Measurements from ENCODE around the gene ALAS1. TPM values are rescaled to one million over a fixed set of nuclear protein-coding genes. Genes with fewer than 3 reads are reported as not detected.

ALAS1 gene
- total and polyA plus RNA-seq, 2 of the 13 experiments (the other 11 are each of a cell fraction or from before 2014, with no cell fraction given), result 36.0 to 43.2 TPM

DNA sequence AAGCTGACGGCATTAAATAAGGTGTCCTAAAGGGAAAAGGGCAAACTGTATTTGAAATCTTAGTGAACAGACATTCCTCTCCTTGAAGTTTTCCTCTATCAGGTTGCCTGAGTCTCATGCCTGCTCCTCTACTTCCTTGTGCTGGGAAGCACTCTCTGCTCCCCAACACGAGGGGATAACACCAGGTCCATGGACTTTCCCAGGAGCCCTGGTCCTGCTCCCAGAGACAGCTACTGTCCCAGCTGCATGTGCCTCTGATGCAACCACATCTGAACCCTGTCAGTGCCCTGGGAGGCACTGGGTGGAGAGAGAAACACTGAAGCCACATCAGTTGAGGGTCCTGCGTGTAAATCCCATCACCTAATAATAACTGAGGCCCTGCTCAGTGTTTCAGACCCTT, 20.1 kb downstream of the ALAS1 start:
- intact Hi-C loops (cut with micrococcal nuclease; ENCODE audit: unreplicated experiment), result no loop called here
- in situ Hi-C loops (cut with HindIII; ENCODE audit: extremely low pct_ligation_motif_present, low pct_unique_long_range_greater_than_20kb), result no loop called here
- TF ChIP-seq ZSCAN9 (CRISPR knock-in tag; IDR thresholded peaks at IDR 0.05; ENCODE audit: borderline replicate concordance), result no peak
- TF ChIP-seq LCORL (IDR thresholded peaks at IDR 0.05), result no peak
- no peak for TF ChIP-seq LCORL (CRISPR knock-in tag; IDR thresholded peaks at IDR 0.05)
- TF ChIP-seq, protein P1, sequence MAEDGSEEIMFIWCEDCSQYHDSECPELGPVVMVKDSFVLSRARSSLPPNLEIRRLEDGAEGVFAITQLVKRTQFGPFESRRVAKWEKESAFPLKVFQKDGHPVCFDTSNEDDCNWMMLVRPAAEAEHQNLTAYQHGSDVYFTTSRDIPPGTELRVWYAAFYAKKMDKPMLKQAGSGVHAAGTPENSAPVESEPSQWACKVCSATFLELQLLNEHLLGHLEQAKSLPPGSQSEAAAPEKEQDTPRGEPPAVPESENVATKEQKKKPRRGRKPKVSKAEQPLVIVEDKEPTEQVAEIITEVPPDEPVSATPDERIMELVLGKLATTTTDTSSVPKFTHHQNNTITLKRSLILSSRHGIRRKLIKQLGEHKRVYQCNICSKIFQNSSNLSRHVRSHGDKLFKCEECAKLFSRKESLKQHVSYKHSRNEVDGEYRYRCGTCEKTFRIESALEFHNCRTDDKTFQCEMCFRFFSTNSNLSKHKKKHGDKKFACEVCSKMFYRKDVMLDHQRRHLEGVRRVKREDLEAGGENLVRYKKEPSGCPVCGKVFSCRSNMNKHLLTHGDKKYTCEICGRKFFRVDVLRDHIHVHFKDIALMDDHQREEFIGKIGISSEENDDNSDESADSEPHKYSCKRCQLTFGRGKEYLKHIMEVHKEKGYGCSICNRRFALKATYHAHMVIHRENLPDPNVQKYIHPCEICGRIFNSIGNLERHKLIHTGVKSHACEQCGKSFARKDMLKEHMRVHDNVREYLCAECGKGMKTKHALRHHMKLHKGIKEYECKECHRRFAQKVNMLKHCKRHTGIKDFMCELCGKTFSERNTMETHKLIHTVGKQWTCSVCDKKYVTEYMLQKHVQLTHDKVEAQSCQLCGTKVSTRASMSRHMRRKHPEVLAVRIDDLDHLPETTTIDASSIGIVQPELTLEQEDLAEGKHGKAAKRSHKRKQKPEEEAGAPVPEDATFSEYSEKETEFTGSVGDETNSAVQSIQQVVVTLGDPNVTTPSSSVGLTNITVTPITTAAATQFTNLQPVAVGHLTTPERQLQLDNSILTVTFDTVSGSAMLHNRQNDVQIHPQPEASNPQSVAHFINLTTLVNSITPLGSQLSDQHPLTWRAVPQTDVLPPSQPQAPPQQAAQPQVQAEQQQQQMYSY (CRISPR knock-in tag; IDR thresholded peaks at IDR 0.05), result no peak
- no peak for TF ChIP-seq ZNF513 (CRISPR knock-in tag; conservative IDR thresholded peaks at IDR 0.05)
- TF ChIP-seq ZNF503 (CRISPR knock-in tag; IDR thresholded peaks at IDR 0.05), result no peak
- TF ChIP-seq IKZF1 (IDR thresholded peaks at IDR 0.05), result no peak
- TF ChIP-seq, protein P2, sequence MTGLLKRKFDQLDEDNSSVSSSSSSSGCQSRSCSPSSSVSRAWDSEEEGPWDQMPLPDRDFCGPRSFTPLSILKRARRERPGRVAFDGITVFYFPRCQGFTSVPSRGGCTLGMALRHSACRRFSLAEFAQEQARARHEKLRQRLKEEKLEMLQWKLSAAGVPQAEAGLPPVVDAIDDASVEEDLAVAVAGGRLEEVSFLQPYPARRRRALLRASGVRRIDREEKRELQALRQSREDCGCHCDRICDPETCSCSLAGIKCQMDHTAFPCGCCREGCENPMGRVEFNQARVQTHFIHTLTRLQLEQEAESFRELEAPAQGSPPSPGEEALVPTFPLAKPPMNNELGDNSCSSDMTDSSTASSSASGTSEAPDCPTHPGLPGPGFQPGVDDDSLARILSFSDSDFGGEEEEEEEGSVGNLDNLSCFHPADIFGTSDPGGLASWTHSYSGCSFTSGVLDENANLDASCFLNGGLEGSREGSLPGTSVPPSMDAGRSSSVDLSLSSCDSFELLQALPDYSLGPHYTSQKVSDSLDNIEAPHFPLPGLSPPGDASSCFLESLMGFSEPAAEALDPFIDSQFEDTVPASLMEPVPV (CRISPR knock-in tag; IDR thresholded peaks at IDR 0.05), result no peak
- TF ChIP-seq ZNF367 (CRISPR knock-in tag; IDR thresholded peaks at IDR 0.05; ENCODE audit: borderline replicate concordance), result no peak
- TF ChIP-seq JUND (CRISPR knock-in tag; IDR thresholded peaks at IDR 0.05), result no peak
- TF ChIP-seq ZNF670 (CRISPR knock-in tag; IDR thresholded peaks at IDR 0.05; ENCODE audit: borderline replicate concordance), result no peak
- TF ChIP-seq ZNF749 (CRISPR knock-in tag; IDR thresholded peaks at IDR 0.05; ENCODE audit: borderline replicate concordance), result no peak
- no peak for TF ChIP-seq ARID2 (CRISPR knock-in tag; IDR thresholded peaks at IDR 0.05; ENCODE audit: borderline replicate concordance)
- no peak for TF ChIP-seq KDM1A (CRISPR knock-in tag; IDR thresholded peaks at IDR 0.05)
- TF ChIP-seq ZBTB8A (CRISPR knock-in tag; IDR thresholded peaks at IDR 0.05; ENCODE audit: borderline replicate concordance, low read depth), result no peak
- no peak for TF ChIP-seq MLLT10 (CRISPR knock-in tag; IDR thresholded peaks at IDR 0.05)

More for the DNA sequence above, 20.1 kb downstream of the ALAS1 start:
- BruUV-seq (replicated peaks), result no TSS peak
- DNase-seq (ENCODE audit: low spot score) (no peak), FAIRE-seq (no peak), ATAC-seq (no peak)
- Histone ChIP-seq H3K9ac (ENCODE audit: insufficient read depth, low read depth, low read length) (no peak overlapping the region), H4K20me1 (ENCODE audit: insufficient read depth, low read length) (no peaks in the 10 kb centered on the region), H3K4me1 (ENCODE audit: insufficient read depth, low read length) (peaks cover 45% of the 10 kb centered on the region), H2AFZ (ENCODE audit: low read length) (no peak overlapping the region), H3K27me3 (ENCODE audit: control insufficient read depth in 1 of 2, insufficient read depth in 2 of 2, low read length in 2 of 2) (peaks cover 0 to 4% of the 10 kb centered on the region in 2 experiments; a peak in 3 of 5 replicates), H3K79me2 (ENCODE audit: insufficient read depth, low read length) (no peaks in the 10 kb centered on the region), H3K27ac (ENCODE audit: extremely low read length, insufficient read depth, low read length) (no peak overlapping the region), H3K9me3 (ENCODE audit: low read length) (no peaks in the 10 kb centered on the region), H3K36me3 (replicated peaks in 1 of 2; ENCODE audit: control insufficient read depth in 1 of 2, insufficient read depth in 2 of 2, low read length in 2 of 2) (peaks cover 7 to 17% of the 10 kb centered on the region in 2 experiments; a peak in 4 of 5 replicates), H3K4me2 (ENCODE audit: low read depth, low read length) (no peak overlapping the region), H3K4me3 (replicated peaks in 1 of 3; ENCODE audit: insufficient read depth in 1 of 3, low read depth in 2 of 3, low read length in 3 of 3) (no peak overlapping the region)
- ChIA-PET CTCF (ENCODE audit: low intra/inter-chr PET ratio, low total read pairs) (no interaction called here), POLR2A (interaction anchor here (3.5 kb wide), 1 partner anchor 72 kb away, joined by 10 read pairs; no protein-coding TSS in a partner anchor)
- WGBS (ENCODE audit: low lambda C conversion rate), result 75% methylated on average over 3 of the region's 3 CpGs

Measured in HepG2 (cell line).